ENCODE results near the gene HEXD.
"Not testable (repeated sequence)": the region's sequence is repeated elsewhere in the genome, so short reads cannot be mapped to it uniquely, and the experiment has no call there.

The HEXD gene

DNA sequence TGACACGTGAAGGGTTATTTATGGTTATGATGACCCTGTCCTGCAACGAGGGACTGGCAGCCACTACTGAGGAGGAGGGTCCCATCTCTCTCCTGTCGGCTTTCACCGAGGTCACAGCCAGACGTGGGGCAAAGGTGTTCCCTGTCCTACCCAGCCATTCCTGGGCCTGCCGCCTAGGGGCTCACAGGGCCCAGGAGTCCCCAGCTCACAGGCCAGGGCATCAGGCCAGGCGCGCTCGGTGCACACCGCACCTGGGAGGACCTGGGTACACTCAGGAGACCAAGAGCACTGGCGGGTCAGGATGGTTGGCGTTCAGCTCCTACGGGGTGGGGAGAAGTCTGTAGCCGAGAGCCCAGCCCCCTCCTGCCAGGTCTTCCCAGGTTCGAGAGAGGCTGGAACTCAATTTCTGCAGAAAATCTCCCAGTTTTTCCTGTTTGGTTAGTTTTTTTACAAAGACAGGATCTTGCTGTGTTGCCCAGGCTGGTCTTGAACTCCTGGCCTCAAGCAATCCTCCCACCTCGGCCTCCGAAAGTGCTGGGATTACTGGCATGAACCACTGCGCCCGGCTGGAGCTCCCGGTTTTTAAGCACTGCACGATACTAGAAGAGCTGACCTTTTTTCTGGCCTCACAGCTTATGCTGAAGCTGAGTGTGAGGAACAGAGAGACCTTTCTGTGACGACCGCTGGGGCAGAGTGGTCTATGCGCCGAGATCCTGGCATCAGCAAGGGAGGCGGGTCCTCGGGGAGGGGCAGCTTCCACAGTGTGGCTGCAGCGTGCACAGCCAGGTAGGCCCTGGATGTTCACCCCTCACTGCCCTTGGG is 24.7 kb downstream of the HEXD start:
- no peak for DNase-seq

DNA sequence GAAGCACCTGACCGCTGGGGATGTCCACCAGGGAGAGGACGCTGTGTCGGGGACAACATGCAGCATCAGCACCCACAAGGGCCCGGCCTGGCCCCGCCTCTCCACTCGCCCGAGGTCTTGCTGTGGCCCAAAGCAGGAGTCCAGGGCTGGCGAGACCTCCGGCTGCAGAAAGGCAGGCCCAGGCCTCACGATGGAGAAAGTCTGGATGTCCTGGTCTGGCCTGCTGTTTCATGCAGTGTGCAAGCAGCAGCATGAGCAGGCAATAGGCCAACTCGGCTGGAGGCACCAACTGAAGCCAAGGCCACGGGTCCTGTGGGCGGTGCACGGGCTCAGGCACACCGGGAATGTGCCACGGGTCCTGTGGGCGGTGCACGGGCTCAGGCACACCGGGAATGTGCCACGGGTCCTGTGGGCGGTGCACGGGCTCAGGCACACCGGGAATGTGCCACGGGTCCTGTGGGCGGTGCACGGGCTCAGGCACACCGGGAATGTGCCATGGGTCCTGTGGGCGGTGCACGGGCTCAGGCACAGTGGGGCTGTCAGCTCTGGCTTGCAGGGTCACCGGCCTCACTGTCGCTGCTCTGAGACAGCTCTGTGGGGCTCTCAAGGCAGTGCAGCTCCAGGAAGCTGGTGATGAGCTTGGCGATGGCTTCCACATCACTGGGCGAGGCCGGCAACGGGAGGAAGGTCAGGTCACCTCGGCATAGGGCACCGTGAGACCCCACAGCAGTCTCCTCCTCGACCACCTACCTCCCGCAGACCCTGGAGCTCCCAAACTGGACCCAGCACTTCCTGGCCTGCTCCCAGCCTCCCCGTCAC is 25.5 kb downstream of the HEXD start:
- no peak for DNase-seq

DNA sequence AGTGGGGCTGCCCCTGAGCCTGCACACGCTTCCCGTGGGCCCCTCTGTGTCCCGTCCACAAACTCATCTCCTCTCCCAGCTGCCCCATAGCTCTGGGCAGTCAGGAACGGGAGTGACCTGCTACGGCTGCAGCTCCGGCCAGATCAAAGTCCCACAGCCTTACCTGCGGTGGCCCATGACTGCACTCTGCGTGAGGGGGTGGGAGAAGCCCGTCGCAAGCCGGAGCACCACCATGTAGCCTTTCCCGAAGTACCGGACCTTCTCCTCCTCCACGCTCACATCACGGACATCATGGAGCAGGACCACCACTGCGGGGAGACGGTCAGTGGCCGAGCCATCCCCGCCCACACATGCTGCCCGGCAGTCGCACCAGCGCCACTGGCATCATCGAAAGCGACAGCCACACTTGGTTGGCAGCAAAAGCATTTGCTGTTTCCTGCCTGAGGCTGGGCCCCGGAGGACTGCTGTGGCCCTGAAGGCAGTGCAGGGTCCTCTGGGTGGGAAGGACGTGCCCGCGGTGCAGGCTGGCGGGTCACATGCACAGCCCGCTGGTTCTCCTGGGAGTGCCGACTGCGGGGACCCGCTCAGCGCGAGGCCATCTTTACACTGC is 26.2 kb downstream of the HEXD start:
- DNase-seq, result no peak

DNA sequence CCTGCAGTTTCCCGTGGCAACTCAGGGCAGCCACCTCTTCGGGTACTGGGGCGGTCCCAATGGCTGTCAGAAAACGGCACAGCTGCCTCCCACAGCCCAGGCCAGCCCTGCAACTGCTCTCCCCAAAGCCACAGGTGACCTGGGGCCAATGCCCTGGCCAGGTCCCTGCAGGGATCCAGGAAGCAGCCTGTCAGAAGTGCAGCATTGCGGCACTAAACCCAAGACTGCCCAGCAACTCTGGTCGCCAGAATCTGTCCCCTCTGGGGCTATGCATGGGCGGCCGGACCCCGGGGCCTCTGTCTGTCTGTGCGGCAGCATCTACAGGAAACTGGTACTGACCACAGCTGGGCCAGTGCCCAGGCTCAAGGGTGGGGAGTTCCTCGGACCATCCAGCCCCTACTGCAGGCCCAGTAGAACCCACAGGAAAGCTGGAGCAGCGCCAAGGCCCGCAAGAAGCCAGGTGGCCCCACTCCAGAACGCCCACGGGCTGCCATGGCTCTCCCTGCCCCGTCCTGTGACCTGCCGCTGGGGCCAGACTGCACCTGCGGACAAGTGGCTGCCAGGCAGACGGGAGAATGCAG is 26.9 kb downstream of the HEXD start:
- no peak for DNase-seq

DNA sequence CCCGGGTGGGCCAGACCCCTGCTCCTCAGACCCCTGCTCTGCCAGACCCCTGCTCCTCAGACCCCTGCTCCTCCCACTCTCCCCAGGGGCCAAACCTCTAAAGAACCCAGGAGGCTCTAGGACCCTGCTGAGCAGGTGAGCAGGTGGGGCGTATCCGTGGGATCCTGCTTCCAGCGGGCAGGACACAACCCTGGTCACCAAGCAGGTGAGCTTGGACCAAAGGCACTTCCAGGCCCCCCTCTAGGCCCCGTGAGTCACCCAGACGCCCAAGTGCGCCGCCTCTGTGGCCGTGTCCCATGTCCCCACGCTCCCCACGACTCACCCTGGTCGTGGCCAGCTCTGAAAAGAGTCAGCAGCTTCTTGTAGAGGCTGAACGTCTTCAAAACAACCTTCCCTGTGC is 27.4 kb downstream of the HEXD start:
- DNase-seq, result no peak

DNA sequence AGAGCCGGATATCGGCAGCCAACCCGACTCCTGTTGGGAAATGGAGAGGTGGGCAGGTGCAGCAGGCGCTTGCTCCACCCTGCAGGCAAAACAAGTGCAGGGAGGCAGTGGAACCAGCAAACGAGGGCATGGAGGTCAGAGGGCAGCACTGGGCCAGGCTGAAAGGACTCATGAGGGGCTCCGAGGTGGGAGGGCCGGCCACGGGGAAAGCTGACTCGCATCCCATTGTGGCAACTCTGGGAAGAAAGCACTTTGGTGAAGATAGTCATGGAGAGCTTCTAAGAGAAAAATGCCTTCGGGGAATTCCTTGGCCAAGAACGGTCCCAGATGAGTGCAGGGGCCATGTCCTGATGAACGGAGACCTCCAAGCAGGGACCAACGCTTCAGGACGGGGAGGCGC is 28.0 kb downstream of the HEXD start:
- no peak for DNase-seq

DNA sequence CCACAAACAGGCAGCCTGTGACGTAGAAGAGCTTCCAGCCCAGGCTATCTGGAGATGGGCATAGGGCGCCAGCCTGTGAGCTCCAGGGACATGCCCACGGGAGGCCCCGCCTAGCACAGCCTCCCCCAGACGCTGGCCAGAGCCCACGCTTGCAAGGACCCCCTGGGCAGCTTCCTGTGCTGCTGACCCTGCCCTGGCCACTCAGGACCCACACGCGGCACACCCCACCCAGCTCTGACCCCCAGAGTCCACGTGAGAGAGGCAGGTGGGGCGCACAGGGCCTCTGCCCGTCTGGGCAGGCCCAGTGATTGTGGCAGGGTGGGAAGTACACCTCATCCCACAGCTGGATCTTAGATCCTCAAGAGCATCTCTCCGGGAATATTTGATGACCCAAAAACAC is 28.5 kb downstream of the HEXD start:
- DNase-seq, result no peak

DNA sequence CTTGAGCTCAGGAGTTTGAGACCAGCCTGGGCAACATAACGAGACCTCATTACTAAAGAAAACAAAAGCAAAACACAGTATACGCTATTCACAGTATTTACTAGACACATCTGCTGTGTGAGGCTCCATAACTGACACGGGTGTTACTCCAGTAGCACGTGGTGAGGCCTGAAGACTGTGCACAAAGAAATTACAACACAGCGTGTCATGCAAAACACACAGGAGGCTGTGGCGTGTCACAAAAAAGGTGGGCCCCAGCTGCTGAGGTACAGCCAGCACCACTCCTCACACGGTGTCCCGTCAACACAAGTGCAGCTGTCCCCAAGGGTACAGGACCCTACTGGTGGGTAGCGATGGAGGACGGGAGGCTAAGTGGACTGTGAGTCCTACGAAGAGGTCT is 29.7 kb downstream of the HEXD start:
- no peak for DNase-seq

DNA sequence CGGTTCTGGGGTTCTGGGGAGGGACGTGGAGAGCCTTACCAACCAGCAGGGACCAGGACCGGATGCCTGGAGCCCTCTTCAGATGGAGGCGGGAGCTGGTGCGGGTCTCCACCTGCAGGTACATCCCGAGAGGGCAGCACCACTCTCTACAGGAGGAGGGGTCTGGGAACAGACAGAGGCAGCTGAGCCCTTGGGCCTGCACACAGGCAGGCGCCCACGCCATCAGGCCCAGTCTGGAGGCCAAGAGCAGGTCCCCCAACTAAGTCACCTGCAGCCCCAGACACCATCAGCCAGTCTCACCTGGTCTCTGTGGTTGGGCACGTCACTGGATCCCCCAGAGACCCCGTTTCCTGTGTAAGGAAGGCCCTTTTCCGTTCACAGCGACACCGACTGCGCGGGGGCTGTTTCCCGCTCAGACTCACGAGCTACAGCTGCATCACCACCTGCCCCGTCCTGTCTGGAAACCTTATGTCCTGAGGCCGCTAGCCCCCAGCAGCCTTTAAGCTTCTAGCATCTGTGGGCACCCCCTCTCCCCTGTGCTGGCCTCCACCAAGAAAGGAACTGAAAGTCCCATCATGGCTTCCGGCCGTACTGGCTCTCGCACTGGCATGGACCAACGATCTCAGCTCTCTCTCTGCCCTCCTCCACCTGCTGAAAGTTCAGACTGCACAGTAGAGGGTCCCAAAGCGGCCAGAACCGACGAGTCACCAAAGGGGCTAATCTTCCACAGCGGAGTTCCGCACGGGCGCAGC is 31.2 kb downstream of the HEXD start:
- DNase-seq, result no peak

DNA sequence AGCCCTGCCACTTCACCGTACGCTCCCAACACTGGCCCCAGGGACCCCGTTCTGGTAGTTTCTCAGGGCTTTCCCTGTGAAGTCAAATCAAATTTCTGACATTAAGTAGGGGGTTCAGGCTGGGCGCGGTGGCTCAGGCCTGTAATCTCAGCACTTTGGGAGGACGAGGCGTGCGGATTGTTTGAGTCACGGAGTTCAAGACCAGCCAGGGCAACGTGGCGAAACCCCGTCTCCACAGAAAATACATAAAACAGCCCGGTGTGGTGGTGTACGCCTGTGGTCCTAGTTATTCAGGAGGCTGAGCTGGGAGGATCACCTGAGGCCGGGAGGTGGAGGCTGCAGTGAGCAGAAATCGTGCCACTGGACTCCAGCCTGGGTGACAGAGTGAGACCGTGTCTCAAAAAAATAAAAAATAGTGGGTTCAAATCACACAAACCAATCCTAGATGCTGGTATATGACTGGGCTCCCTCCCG is 31.8 kb downstream of the HEXD start:
- DNase-seq, result no peak

DNA sequence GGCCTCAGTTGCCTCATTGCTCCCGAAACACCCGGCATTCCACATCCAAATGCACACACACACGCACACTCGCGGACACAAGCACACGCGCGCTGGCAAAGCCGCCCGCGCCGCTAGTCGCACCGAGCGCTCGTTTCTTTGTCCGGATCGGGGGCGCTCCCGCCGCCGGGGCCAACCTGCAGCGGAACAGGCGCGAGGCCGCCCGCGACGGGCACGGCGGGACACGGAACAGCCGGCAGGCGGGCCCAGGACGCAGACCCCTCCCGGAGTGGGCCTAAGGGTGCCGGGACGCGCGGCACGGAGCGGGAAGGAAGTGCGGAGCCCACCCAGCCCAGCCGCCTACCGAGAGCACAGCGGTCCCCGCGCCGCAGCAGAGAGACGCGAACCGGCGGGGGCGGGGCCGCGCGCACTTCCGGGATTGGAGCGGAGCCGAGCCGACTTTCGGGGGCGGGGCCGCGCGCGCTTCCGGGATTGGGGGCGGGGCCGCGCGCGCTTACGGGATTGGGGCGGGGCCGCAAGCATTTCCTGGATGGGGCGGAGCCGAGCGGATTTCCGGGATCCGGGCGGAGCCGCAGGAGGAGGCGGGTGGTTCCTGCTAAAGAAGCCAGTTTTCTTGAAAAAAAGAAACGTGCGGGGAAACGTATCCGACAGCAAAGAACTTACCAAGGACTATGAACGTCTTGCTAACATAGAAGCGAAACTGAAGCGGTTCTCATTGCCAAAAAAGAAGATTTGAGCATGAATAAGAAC is 32.4 kb downstream of the HEXD start, which contains the start of gene CYBC1:
Gene CYBC1 (minus strand): TSS at position 396 of the 750 bp plus-strand sequence. CDS start 1,498 bp downstream, outside the sequence.
- DNase-seq, result peak; percentile 73

DNA sequence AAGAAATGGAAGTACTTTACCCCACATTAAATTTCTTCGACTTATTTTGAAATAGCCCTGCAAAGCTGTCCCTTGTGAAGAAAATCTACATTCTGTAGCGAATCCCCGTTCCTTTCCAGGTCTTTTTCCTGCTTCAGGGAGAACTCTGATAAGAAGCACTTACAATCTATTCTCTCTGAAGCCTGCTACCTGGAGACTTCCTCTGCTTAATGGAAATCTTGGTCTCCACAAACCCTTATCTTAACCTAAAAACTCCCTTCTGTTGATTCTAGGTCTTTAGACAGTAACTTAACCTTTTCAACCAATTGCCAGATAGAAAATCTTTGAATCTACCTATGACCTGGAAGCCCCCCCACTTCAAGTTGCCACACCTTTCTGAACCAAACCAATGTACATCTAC is 34.0 kb downstream of the HEXD start:
- no peak for DNase-seq

DNA sequence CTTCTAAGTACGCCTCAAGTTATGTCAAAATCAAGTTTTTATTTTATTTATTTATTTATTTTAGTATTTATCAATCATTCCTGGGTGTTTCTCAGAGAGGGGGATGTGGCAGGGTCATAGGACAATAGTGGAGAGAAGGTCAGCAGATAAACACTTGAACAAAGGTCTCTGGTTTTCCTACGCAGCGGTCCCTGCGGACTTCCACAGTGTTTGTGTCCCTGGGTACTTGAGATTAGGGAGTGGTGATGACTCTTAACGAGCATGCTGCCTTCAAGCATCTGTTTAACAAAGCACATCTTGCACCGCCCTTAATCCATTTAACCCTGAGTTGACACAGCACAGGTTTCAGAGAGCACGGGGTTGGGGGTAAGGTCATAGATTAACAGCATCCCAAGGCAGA is 35.0 kb downstream of the HEXD start:
- not testable (repeated sequence) for DNase-seq

DNA sequence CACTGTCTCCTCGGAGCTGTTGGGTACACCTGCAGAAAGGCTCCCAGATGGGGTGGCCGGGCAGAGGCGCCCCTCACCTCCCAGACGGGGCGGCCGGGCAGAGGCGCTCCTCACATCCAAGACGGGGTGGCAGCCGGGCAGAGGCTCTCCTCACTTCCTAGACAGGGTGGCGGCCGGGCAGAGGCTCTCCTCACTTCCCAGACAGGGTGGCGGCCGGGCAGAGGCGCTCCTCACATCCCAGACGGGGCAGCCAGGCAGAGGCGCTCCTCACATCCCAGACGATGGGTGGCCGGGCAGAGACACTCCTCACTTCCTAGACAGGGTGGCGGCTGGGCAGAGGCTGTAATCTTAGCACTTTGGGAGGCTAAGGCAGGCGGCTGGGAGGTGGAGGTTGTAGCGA is 35.6 kb downstream of the HEXD start:
- not testable (repeated sequence) for DNase-seq

DNA sequence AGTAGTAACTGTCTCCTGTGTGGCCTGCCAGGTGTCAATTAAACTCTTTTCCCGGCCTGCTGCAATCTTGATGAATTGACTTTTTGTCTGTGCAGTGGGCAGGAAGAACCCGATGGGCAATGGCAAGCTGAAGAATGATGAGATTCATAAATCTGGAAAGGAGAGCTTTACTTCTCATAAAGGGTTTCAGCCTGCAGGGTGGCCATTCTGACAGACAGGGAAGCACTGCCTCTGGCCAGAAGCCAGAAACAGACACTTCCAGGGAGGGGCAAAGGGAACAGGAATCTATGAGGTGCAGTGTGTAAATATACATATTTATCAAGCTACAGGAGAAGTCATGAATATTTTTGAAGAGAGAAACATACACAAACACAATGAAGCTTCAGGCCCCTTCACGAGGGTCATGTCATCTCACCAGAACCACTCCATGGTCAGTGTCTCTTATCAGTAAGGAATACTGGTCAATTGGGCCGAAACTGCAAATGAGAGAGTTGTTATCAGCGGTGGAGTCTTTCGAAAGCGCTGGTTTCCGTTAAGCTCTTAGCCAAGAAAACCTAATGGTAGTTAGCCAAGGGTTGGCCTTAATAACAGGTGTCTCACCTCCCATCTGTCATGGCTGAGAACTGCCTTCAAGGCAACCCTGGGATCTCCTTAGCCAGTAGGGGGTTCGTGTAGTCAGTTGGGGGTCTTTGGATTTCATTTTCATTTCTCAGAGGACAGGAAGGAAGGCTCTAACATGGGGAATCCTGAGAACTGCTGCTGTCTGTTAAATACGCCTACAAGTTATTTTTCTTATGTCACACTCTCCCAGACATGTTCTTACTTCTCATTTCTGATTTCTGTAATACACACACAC is 39.2 kb downstream of the HEXD start:
- DNase-seq, result no peak

DNA sequence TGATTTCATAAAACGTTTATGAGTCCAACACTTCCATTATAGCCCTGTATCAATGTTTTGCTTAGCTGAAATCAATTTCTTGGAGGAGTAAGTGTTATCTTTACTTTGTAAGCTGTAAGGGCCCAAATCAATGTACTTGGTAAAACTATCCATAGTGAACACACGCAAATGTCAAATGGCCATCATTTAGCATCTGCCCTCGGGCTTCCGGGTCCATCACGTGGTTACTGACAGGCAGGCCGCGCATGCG is 39.7 kb downstream of the HEXD start:
- DNase-seq, result no peak

DNA sequence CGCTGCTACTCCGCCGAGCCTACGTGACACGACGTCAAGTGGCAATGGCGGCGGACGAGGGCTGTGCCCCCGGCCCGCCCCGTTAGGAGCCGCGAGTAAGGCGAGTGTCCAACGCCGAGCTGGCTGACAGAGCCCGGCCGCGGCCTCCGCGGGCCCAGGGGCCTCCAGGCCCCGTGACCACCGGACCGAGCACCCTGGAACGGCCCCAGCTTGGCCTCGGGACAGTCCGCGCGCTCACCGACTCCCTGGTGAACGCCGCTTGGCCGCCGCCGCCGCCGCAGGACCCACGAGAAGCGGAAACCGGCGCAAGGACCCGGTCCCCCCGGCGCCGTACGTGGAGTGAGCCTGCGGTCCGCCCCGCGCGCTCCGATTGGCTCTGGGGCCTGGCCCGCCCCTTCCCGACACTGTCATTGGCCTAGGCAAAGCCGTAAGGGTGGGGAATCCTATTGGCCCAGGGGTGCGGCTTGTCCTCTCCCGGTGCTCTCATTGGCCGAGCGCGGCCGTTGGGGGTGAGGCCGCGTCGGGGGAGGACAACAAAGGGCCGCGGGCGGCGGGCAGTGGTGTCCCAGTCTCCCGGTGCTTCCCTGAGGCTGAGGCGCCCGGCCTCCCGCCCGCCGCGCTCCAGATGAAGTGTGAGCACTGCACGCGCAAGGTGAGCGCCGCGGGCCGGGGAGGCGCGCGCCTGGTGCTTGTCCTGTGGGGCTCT is 40.2 kb downstream of the HEXD start, which contains the start of gene NARF:
Gene NARF (plus strand): TSS at position 563 of the 706 bp plus-strand sequence. CDS start 63 bp downstream, at position 626.
- no peak for DNase-seq

DNA sequence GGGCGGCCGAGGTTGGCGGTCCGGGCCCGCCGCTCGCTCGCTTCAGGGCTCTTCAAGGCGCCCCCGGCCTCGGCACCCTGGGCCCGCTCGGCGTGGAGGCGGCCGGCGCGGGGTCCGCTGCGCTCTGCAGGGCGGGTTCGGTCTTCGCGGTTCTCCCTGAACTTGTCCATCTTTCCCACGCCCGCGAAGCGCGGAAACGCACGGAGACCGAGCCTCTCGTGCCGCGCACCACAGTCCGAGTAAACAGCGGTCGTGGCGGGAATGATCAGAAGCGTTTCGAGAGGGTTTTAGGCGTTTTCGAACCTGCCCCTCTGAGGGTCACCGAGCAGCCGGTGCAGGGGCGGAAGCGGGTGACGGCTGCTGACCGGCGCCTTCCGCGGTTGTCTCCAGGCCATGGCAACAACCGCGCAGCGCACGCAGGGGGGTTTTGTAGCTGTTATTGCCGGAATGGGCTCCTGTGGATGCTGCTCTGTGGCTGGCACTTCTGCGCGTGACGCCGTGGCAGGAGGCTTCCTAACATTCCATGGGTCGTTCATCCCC is 40.8 kb downstream of the HEXD start:
- DNase-seq, result no peak

DNA sequence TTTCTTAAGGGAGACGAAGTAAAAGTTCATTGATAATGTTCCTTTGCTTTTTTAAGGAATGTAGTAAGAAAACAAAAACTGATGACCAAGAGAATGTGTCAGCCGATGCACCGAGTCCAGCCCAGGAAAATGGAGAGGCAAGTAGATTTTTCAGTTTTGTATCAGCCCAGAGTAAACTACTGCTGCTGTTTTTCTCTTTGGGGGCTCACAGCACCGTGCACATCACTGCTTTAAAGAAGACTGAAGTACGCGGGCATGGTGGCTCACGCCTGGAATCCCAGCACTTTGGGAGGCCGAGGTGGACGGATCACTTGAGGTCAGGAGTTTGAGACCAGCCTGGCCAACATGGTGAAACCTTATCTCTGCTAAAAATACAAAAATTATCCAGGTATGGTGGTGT is 41.8 kb downstream of the HEXD start:
- DNase-seq, result not testable (repeated sequence)

All from cortex of kidney (tissue), 1 donor.